CD4-positive, alpha-beta memory T cell (primary cell): Measurements from ENCODE around the gene PLXDC1. TPM values are rescaled to one million over a fixed set of nuclear protein-coding genes. Genes with fewer than 3 reads are reported as not detected.
"Not testable (repeated sequence)": the region's sequence is repeated elsewhere in the genome, so short reads cannot be mapped to it uniquely, and the experiment has no call there.

Experiments used
- CTCF ChIA-PET: fragments of 350-600 bp; sonication (Branson Sonifier 250); formaldehyde crosslinking; loops from one replicate; lab custom pipeline; 2021; ENCODE audit warnings: inconsistent platforms; ENCODE audit not compliant: partially characterized antibody; lab: Charles Lee
- POLR2A ChIA-PET: fragments of 350-600 bp; sonication (Branson Sonifier 250); formaldehyde crosslinking; loops from one replicate; lab custom pipeline; 2021; ENCODE audit not compliant: partially characterized antibody; lab: Charles Lee
- DNase-seq, 5 donors: peaks; one replicate each; pipeline versions ENCODE4 v3.0.0 to v3.0.0-alpha.2; 2020 to 2022; ENCODE audit warnings: mixed read lengths in 1 of 5
- H3K27ac ChIP-seq: one replicate; pipeline ENCODE4 v1.7.0; 2013; ENCODE audit warnings: low read depth, low read length
- H3K27me3 ChIP-seq: 2 replicates; pipeline ENCODE4 v1.7.0; 2013; ENCODE audit warnings: mild to moderate bottlenecking, low read length, moderate library complexity; ENCODE audit not compliant: insufficient read depth
- H3K36me3 ChIP-seq: 2 replicates; pipeline ENCODE4 v1.7.0; 2013; ENCODE audit warnings: mild to moderate bottlenecking, low read length, moderate library complexity; ENCODE audit not compliant: insufficient read depth
- H3K4me1 ChIP-seq: 2 replicates; pipeline ENCODE4 v1.7.0; 2013; ENCODE audit warnings: mild to moderate bottlenecking, low read length, moderate library complexity; ENCODE audit not compliant: insufficient read depth
- H3K4me3 ChIP-seq, 2 donors: one replicate each; pipeline ENCODE4 v1.7.0; 2013; ENCODE audit warnings: low read length in 2 of 2, mild to moderate bottlenecking in 1 of 2
- H3K9me3 ChIP-seq, 2 donors: one replicate each; pipeline ENCODE4 v1.7.0; 2013; ENCODE audit warnings: low read length in 2 of 2, control low read depth in 1 of 2; ENCODE audit not compliant: control insufficient read depth in 1 of 2
- H3K27ac Mint-ChIP-seq, 7 donors: one replicate each; pipeline ENCODE4 v1.8.0; 2020 to 2021; ENCODE audit warnings: mixed read lengths in 7 of 7, mild to moderate bottlenecking in 6 of 7, inconsistent platforms in 3 of 7, moderate library complexity in 3 of 7
- H3K27me3 Mint-ChIP-seq, 2 donors: one replicate each; pipeline ENCODE4 v1.8.0; 2020 to 2021; ENCODE audit warnings: mixed read lengths in 2 of 2
- H3K36me3 Mint-ChIP-seq, 2 donors: one replicate each; pipeline ENCODE4 v1.8.0; 2020 to 2021; ENCODE audit warnings: mixed read lengths in 2 of 2, inconsistent platforms in 1 of 2, mild to moderate bottlenecking in 1 of 2
- H3K4me1 Mint-ChIP-seq, 4 donors: one replicate each; pipeline ENCODE4 v1.8.0; 2020 to 2021; ENCODE audit warnings: mixed read lengths in 4 of 4, mild to moderate bottlenecking in 1 of 4
- H3K4me3 Mint-ChIP-seq, 8 donors: one replicate each; pipeline ENCODE4 v1.8.0; 2020 to 2021; ENCODE audit warnings: mixed read lengths in 8 of 8, mild to moderate bottlenecking in 7 of 8, moderate library complexity in 6 of 8, inconsistent platforms in 3 of 8
- H3K9me3 Mint-ChIP-seq, 8 donors: one replicate each; pipeline ENCODE4 v1.8.0; 2020 to 2021; ENCODE audit warnings: mixed read lengths in 8 of 8, mild to moderate bottlenecking in 5 of 8, inconsistent platforms in 3 of 8, moderate library complexity in 1 of 8
- intact Hi-C: fragments of 100-400 bp; cut with micrococcal nuclease; formaldehyde crosslinking; loops from one replicate; pipeline ENCODE4 v1.15.1; 2023
- polyA plus RNA-seq, 2 donors: library from polyadenylated mRNA; unstranded; fragments of 300-500 nt; fragmentation: Illumina TruSeq; gene quantifications; one replicate each; pipeline ENCODE4 v1.2.3, GENCODE V29; 2021
- total RNA-seq, 2 experiments: library from RNA; stranded (reverse); gene quantifications; one replicate each; pipeline ENCODE4 v1.2.3, GENCODE V29; 2021

Gene PLXDC1
- total and polyA plus RNA-seq, 4 experiments from 2014 or later: 2.5 to 16.4 (median 10.2) TPM

DNA sequence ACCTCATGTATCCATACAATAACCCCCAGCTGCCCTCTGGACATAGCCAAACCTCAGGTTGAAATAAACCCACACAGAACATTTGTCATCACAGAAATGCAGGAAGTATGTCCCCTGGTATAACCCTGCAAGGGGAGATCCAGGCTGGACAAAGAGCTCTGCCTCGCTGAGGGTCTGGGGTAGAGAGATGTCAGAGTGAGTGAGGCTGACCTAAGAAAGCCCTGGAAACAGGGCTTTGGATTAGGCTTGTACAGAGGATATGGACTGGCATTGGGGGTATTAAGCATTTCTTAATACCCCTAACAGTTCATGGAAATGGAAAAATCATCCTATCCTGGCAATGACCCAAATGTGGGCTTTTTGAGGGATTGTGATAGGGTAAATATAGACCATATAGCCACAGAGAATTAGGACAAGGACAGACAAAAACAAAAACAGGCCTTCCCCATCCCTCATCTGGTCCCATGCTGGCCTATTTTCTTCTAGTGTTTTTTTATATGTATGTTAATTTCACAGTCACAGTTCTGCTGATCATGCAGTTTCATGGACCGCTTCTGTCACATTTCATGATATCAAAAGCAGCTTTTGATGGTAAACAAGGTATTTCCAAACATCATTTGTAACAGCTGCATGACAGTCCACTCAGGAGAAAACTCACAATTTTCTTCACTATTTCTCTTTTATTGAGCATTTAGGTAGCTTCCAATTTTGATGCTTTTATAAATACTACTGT, 26.1 kb downstream of the PLXDC1 start:
- DNase-seq: no peak
- ChIA-PET CTCF (interaction anchor here (1.0 kb wide), 1 partner anchor 143 kb away, joined by 3 read pairs; no protein-coding TSS in a partner anchor), POLR2A (no interaction called here)
- no peaks in the 10 kb centered on the region for H3K27me3 Mint-ChIP-seq
- H3K4me3 Mint-ChIP-seq: no peak overlapping the region
- no peaks in the 10 kb centered on the region for H3K36me3 ChIP-seq
- H3K27ac Mint-ChIP-seq: peak overlapping the region in 3 of 7 donors; percentile 7 to 34 (median 13)
- H3K27me3 ChIP-seq: no peaks in the 10 kb centered on the region
- H3K36me3 Mint-ChIP-seq: no peaks in the 10 kb centered on the region
- H3K4me1 ChIP-seq: no peaks in the 10 kb centered on the region
- no peak overlapping the region for H3K27ac ChIP-seq
- H3K4me3 ChIP-seq: no peak overlapping the region
- no peaks in the 10 kb centered on the region for H3K9me3 Mint-ChIP-seq
- H3K4me1 Mint-ChIP-seq: peaks cover 0 to 4% (median 0%) of the 10 kb centered on the region in 4 donors
- H3K9me3 ChIP-seq: no peaks in the 10 kb centered on the region
- intact Hi-C loops: no loop called here

GRCh38 chr17:39123627-39124026, 27.8 kb downstream of the PLXDC1 start:
- H3K27ac Mint-ChIP-seq: no peak overlapping the region
- Histone ChIP-seq H3K27ac (no peak overlapping the region), H3K27me3 (no peaks in the 10 kb centered on the region), H3K4me3 (no peak overlapping the region), H3K4me1 (no peaks in the 10 kb centered on the region), H3K36me3 (no peaks in the 10 kb centered on the region), H3K9me3 (no peaks in the 10 kb centered on the region)
- intact Hi-C loops: no loop called here
- no peaks in the 10 kb centered on the region for H3K36me3 Mint-ChIP-seq
- CTCF ChIA-PET: interaction anchor here (1.0 to 1.6 kb wide), 2 partner anchors 29 to 31 kb away, joined by 3 to 8 read pairs; partner anchors contain the start of gene PLXDC1
- H3K27me3 Mint-ChIP-seq: no peaks in the 10 kb centered on the region
- H3K9me3 Mint-ChIP-seq: no peaks in the 10 kb centered on the region
- H3K4me1 Mint-ChIP-seq: peaks cover 0 to 4% (median under 1%) of the 10 kb centered on the region in 4 donors
- no peak for DNase-seq
- POLR2A ChIA-PET: no interaction called here
- H3K4me3 Mint-ChIP-seq: no peak overlapping the region

DNA sequence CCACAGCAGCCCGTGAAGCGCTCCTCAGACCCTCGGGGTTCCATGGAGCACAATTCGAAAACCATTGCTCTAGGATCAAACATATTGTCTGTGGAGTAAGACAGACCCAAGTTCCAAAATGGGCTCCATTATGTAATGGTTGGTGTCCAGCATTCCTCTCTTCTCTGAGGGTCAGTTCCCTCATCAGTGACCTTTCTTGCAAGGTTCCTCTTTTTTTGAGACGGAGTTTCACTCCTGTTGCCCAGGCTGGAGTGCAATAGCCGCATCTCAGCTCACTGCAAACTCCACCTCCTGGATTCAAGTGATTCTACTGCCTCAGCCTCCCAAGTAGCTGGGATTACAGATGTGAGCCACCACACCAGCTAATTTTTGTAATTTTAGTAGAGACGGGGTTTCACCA, 28.4 kb downstream of the PLXDC1 start:
- intact Hi-C loops: no loop called here
- Mint-ChIP-seq H3K4me3 (no peak overlapping the region), H3K9me3 (no peaks in the 10 kb centered on the region), H3K36me3 (no peaks in the 10 kb centered on the region), H3K4me1 (peaks cover 0 to 4% (median 1%) of the 10 kb centered on the region in 4 donors), H3K27ac (no peak overlapping the region), H3K27me3 (no peaks in the 10 kb centered on the region)
- POLR2A ChIA-PET: no interaction called here
- CTCF ChIA-PET: interaction anchor here (1.0 kb wide), 1 partner anchor 30 kb away, joined by 3 read pairs; no protein-coding TSS in a partner anchor
- H3K36me3 ChIP-seq: no peaks in the 10 kb centered on the region
- no peak overlapping the region for H3K4me3 ChIP-seq
- no peak for DNase-seq
- no peaks in the 10 kb centered on the region for H3K9me3 ChIP-seq
- H3K4me1 ChIP-seq: no peaks in the 10 kb centered on the region
- no peak overlapping the region for H3K27ac ChIP-seq
- no peaks in the 10 kb centered on the region for H3K27me3 ChIP-seq

GRCh38 chr17:39121919-39122318, 29.5 kb downstream of the PLXDC1 start:
- DNase-seq, H3K4me3 ChIP-seq, H3K27me3 ChIP-seq, H3K9me3 Mint-ChIP-seq, H3K9me3 ChIP-seq, H3K4me1 ChIP-seq, H3K27ac ChIP-seq, H3K36me3 ChIP-seq, intact Hi-C loops, H3K4me3 Mint-ChIP-seq, H3K4me1 Mint-ChIP-seq, H3K27me3 Mint-ChIP-seq, POLR2A ChIA-PET, H3K36me3 Mint-ChIP-seq: not testable (repeated sequence)
- CTCF ChIA-PET: interaction anchor here (0.7 kb wide), 1 partner anchor 23 kb away, joined by 4 read pairs; no protein-coding TSS in a partner anchor
- peak overlapping the region in 1 of 7 donors; percentile 42 for H3K27ac Mint-ChIP-seq

DNA sequence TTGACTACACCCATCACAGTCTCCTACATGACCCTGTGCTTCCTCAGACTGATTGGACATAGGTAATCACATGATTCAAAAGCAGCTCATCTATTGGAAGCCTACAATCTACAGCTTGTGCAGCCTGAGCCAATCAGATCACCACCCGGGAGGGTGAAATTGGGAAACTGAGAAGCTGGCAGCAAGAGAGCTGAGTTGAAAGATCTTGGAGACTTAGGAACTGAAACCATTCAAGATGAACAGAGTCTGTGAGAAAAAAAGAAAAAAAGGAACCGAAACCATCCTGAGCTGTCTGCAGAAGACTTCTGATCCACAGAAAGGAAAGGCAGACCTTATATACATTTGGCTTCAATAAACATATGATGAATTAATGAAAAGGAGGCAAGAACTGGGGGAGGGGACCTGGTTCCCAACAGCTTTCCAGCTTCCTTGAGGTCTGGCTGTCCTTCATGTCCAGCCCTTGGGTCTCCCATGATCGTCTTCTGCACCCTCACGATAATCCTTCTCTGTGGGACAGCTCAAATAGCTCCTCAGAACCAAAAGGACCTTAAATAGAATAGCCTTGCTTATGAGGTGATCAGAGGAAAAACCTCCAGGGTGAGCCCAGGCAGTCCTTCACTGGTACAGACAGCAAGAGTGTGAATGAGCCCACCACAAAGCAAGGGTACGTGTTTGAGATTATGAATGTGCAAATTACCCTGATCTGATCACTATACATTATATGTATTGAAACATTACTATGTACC, 32.6 kb downstream of the PLXDC1 start:
- Histone ChIP-seq H3K9me3 (no peaks in the 10 kb centered on the region), H3K36me3 (no peaks in the 10 kb centered on the region), H3K4me3 (no peak overlapping the region), H3K27me3 (no peaks in the 10 kb centered on the region), H3K27ac (no peak overlapping the region), H3K4me1 (no peaks in the 10 kb centered on the region)
- ChIA-PET CTCF (interaction anchor here (0.6 to 1.1 kb wide), 3 partner anchors 13 to 46 kb away, joined by 3 read pairs; no protein-coding TSS in a partner anchor), POLR2A (no interaction called here)
- Mint-ChIP-seq H3K27me3 (no peaks in the 10 kb centered on the region), H3K36me3 (no peaks in the 10 kb centered on the region), H3K27ac (peak overlapping the region in 1 of 7 donors; percentile 29), H3K4me3 (no peak overlapping the region), H3K4me1 (peaks cover 0 to 3% (median 0%) of the 10 kb centered on the region in 4 donors), H3K9me3 (no peaks in the 10 kb centered on the region)
- intact Hi-C loops: no loop called here
- no peak for DNase-seq

DNA sequence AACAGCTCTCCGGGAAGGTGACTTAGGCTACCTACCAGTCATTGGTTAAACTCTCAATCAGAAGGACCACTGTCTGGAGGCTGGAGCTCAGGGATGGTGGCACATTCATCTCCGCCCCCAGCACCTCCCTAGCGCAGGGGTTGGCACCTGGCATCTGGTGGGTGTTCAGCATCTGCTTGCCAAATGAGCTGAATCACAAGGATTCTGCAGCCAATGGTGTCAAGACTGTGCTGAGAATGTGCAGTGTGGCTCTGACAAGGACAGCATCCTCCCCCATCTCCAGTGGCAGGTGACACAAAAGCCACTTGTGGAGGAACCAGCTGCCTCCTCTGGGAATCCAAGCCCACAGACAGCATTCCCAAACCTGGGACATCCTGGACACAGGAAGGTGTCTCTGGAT, 35.2 kb downstream of the PLXDC1 start:
- H3K4me1 Mint-ChIP-seq: peaks cover 0 to 3% (median 0%) of the 10 kb centered on the region in 4 donors

GRCh38 chr17:39115135-39115534, 36.3 kb downstream of the PLXDC1 start:
- POLR2A ChIA-PET: no interaction called here
- H3K9me3 Mint-ChIP-seq: no peaks in the 10 kb centered on the region
- no peaks in the 10 kb centered on the region for H3K27me3 Mint-ChIP-seq
- Histone ChIP-seq H3K9me3 (no peaks in the 10 kb centered on the region), H3K27me3 (no peaks in the 10 kb centered on the region), H3K4me1 (no peaks in the 10 kb centered on the region), H3K27ac (no peak overlapping the region), H3K36me3 (no peaks in the 10 kb centered on the region), H3K4me3 (no peak overlapping the region)
- H3K4me3 Mint-ChIP-seq: no peak overlapping the region
- intact Hi-C loops: no loop called here
- no peaks in the 10 kb centered on the region for H3K36me3 Mint-ChIP-seq
- H3K27ac Mint-ChIP-seq: no peak overlapping the region
- peaks cover 0 to 3% (median under 1%) of the 10 kb centered on the region in 4 donors for H3K4me1 Mint-ChIP-seq
- DNase-seq: no peak
- CTCF ChIA-PET: interaction anchor here (1.3 kb wide), 1 partner anchor 36 kb away, joined by 3 read pairs; the partner anchor contains the start of gene PLXDC1

More for the DNA sequence above, 35.2 kb downstream of the PLXDC1 start:
- Histone ChIP-seq H3K36me3 (no peaks in the 10 kb centered on the region), H3K27me3 (no peaks in the 10 kb centered on the region), H3K4me1 (no peaks in the 10 kb centered on the region), H3K27ac (no peak overlapping the region), H3K4me3 (no peak overlapping the region), H3K9me3 (no peaks in the 10 kb centered on the region)
- intact Hi-C loops: no loop called here
- no peak for DNase-seq
- H3K36me3 Mint-ChIP-seq: no peaks in the 10 kb centered on the region
- no peaks in the 10 kb centered on the region for H3K27me3 Mint-ChIP-seq
- ChIA-PET CTCF (interaction anchor here (1.3 kb wide), 1 partner anchor 35 kb away, joined by 3 read pairs; the partner anchor contains the start of gene PLXDC1), POLR2A (no interaction called here)
- H3K4me3 Mint-ChIP-seq: no peak overlapping the region
- H3K9me3 Mint-ChIP-seq: no peaks in the 10 kb centered on the region
- no peak overlapping the region for H3K27ac Mint-ChIP-seq
